GM23248 (cell line): ENCODE measurements around the gene BAMBI. TPM values are rescaled to one million over a fixed set of nuclear protein-coding genes. Genes with fewer than 3 reads are reported as not detected.

Source experiments
- DNase-seq: peaks from one replicate; pipeline ENCODE4 v3.0.0-alpha.2; 2015
- H2AFZ ChIP-seq: fragments of 200-600 bp; sonication (generic); 2 replicates; pipeline ENCODE4 v1.6.1; 2016; ENCODE audit warnings: antibody characterized with exemption
- H3F3A ChIP-seq: fragments of 200-600 bp; sonication (generic); 2 replicates; pipeline ENCODE4 v1.6.1; 2016; ENCODE audit warnings: mild to moderate bottlenecking, antibody characterized with exemption, mixed run types; ENCODE audit not compliant: insufficient read depth
- H3K27ac ChIP-seq: fragments of 200-600 bp; sonication (generic); 2 replicates; pipeline ENCODE4 v1.5.1; 2016; ENCODE audit warnings: mild to moderate bottlenecking
- H3K27me3 ChIP-seq: fragments of 200-600 bp; sonication (generic); replicated peaks from 2 replicates; pipeline ENCODE4 v1.6.1; 2016; ENCODE audit warnings: mild to moderate bottlenecking; ENCODE audit not compliant: insufficient read depth
- H3K36me3 ChIP-seq: fragments of 200-600 bp; sonication (generic); 2 replicates; pipeline ENCODE4 v1.6.1; 2016; ENCODE audit warnings: low read depth, mild to moderate bottlenecking
- H3K4me1 ChIP-seq: fragments of 200-600 bp; sonication (generic); 2 replicates; pipeline ENCODE4 v1.6.1; 2016; ENCODE audit warnings: mild to moderate bottlenecking; ENCODE audit not compliant: insufficient read depth
- H3K4me2 ChIP-seq: fragments of 200-600 bp; sonication (generic); one replicate; pipeline ENCODE4 v1.6.1; 2016; ENCODE audit warnings: mild to moderate bottlenecking; ENCODE audit not compliant: unreplicated experiment
- H3K4me3 ChIP-seq: fragments of 200-600 bp; sonication (generic); 2 replicates; pipeline ENCODE4 v1.5.1; 2016; ENCODE audit warnings: mild to moderate bottlenecking
- H3K79me2 ChIP-seq: fragments of 200-600 bp; sonication (generic); 2 replicates; pipeline ENCODE4 v1.6.1; 2016; ENCODE audit warnings: mild to moderate bottlenecking; ENCODE audit not compliant: insufficient read depth
- H3K9ac ChIP-seq: fragments of 200-600 bp; sonication (generic); 2 replicates; pipeline ENCODE4 v1.6.1; 2016; ENCODE audit warnings: mild to moderate bottlenecking
- H3K9me2 ChIP-seq: fragments of 200-600 bp; sonication (generic); 2 replicates; pipeline ENCODE4 v1.6.1; 2016; ENCODE audit warnings: mixed run types, mild to moderate bottlenecking, moderate library complexity; ENCODE audit not compliant: insufficient read depth
- H3K9me3 ChIP-seq: fragments of 200-600 bp; sonication (generic); one replicate; pipeline ENCODE4 v1.6.1; 2017; ENCODE audit warnings: low read depth
- H4K20me1 ChIP-seq: fragments of 200-600 bp; sonication (generic); 2 replicates; pipeline ENCODE4 v1.6.0; 2016; ENCODE audit not compliant: insufficient read depth
- EZH2 ChIP-seq: fragments of 200-600 bp; sonication (generic); IDR thresholded peaks from 2 replicates; pipeline ENCODE4 v1.6.1; 2018; ENCODE audit warnings: antibody characterized with exemption, mild to moderate bottlenecking; ENCODE audit not compliant: insufficient read depth, poor library complexity, severe bottlenecking
- EZH2phosphoT487 ChIP-seq: fragments of 200-600 bp; sonication (generic); IDR thresholded peaks from 2 replicates; pipeline ENCODE4 v1.6.1; 2018; ENCODE audit warnings: antibody characterized with exemption, moderate library complexity, mild to moderate bottlenecking, low read depth; ENCODE audit not compliant: insufficient read depth
- WGBS, 2 experiments: methylation state at CpG; one replicate each; pipeline ENCODE4 v1.1.6; 2015 to 2017; ENCODE audit warnings: low lambda C conversion rate in 2 of 2, low coverage in 1 of 2; ENCODE audit errors: missing lambda C conversion rate in 2 of 2; 5-methylcytosine and 5-hydroxymethylcytosine counted together
- in situ Hi-C: fragments of 300-500 bp; cut with MboI; formaldehyde crosslinking; loops from 2 replicates; pipeline ENCODE4 v1.15.0; 2020
- polyA plus RNA-seq: library from polyadenylated mRNA; unstranded; fragments of >200 nt; fragmentation: Nextera tagmentation; extraction: Ambion mirVana; gene quantifications from 2 replicates; pipeline ENCODE4 v1.2.1, GENCODE V29; 2016
- total RNA-seq: library from RNA; depleted of rRNA; stranded (reverse); fragments of >200 nt; shearing (Covaris generic); gene quantifications from 2 replicates; pipeline ENCODE4 v1.2.3, GENCODE V29; 2014

Gene BAMBI
- total and polyA plus RNA-seq, 2 experiments from 2014 or later, result 0.85 to 1.8 TPM

GRCh38 chr10:28713626-28714352 is 36.5 kb downstream of the BAMBI start:
- in situ Hi-C loops, result no loop called here
- WGBS, 2 experiments, result 28 to 29% methylated on average over 10 of the region's 10 CpGs

GRCh38 chr10:28714401-28715053 is 37.2 kb downstream of the BAMBI start:
- WGBS, 2 experiments, result 16 to 20% methylated on average over 7 of the region's 7 CpGs
- Histone ChIP-seq H3K4me3 (no peak overlapping the region), H3K9ac (no peak overlapping the region), H3K79me2 (no peaks in the 10 kb centered on the region), H3K9me2 (no peaks in the 10 kb centered on the region), H3K36me3 (no peaks in the 10 kb centered on the region), H3K9me3 (no peaks in the 10 kb centered on the region), H3F3A (no peaks in the 10 kb centered on the region), H3K27me3 (no peaks in the 10 kb centered on the region; the same call in 1 of the 2 replicates), H3K4me2 (no peak overlapping the region), H4K20me1 (no peaks in the 10 kb centered on the region), H3K27ac (no peak overlapping the region), H3K4me1 (no peaks in the 10 kb centered on the region), H2AFZ (no peak overlapping the region)
- in situ Hi-C loops, result no loop called here
- TF ChIP-seq EZH2phosphoT487 (no peak), EZH2 (no peak)
- no peak for DNase-seq

More at GRCh38 chr10:28713626-28714352, 36.5 kb downstream of the BAMBI start:
- H3K9me3 ChIP-seq, result no peaks in the 10 kb centered on the region
- no peak overlapping the region for H2AFZ ChIP-seq
- no peak overlapping the region for H3K4me3 ChIP-seq
- H3K27ac ChIP-seq, result no peak overlapping the region
- no peaks in the 10 kb centered on the region for H3K9me2 ChIP-seq
- no peaks in the 10 kb centered on the region for H3F3A ChIP-seq
- no peaks in the 10 kb centered on the region for H3K79me2 ChIP-seq
- DNase-seq, result no peak
- no peaks in the 10 kb centered on the region for H3K36me3 ChIP-seq
- TF ChIP-seq EZH2, result no peak
- TF ChIP-seq EZH2phosphoT487, result no peak
- no peak overlapping the region for H3K4me2 ChIP-seq
- H3K4me1 ChIP-seq, result no peaks in the 10 kb centered on the region
- no peak overlapping the region for H3K9ac ChIP-seq
- no peaks in the 10 kb centered on the region for H4K20me1 ChIP-seq
- H3K27me3 ChIP-seq, result no peaks in the 10 kb centered on the region; the same call in 1 of the 2 replicates

- H3F3A ChIP-seq, result no peaks in the 10 kb centered on the region
- in situ Hi-C loops, result no loop called here
- no peaks in the 10 kb centered on the region for H4K20me1 ChIP-seq
- no peak overlapping the region for H2AFZ ChIP-seq
- no peaks in the 10 kb centered on the region for H3K9me3 ChIP-seq
- WGBS, 2 experiments, result 0% methylated on average over 4 of the region's 4 CpGs
- no peak for DNase-seq
- no peaks in the 10 kb centered on the region; the same call in 1 of the 2 replicates for H3K27me3 ChIP-seq
- no peak overlapping the region for H3K9ac ChIP-seq
- H3K27ac ChIP-seq, result no peak overlapping the region
- no peak overlapping the region for H3K4me3 ChIP-seq
- no peaks in the 10 kb centered on the region for H3K4me1 ChIP-seq
- no peaks in the 10 kb centered on the region for H3K9me2 ChIP-seq
- H3K36me3 ChIP-seq, result no peaks in the 10 kb centered on the region
- TF ChIP-seq EZH2phosphoT487 (no peak), EZH2 (no peak)
- H3K79me2 ChIP-seq, result no peaks in the 10 kb centered on the region
- no peak overlapping the region for H3K4me2 ChIP-seq
Measured at GRCh38 chr10:28715246-28715645, 37.9 kb downstream of the BAMBI start.

- Histone ChIP-seq H3F3A (no peaks in the 10 kb centered on the region), H4K20me1 (no peaks in the 10 kb centered on the region), H3K27me3 (peaks cover under 1% of the 10 kb centered on the region; the same call in 1 of the 2 replicates), H3K79me2 (no peaks in the 10 kb centered on the region), H3K9ac (no peak overlapping the region), H3K9me3 (no peaks in the 10 kb centered on the region), H3K4me1 (no peaks in the 10 kb centered on the region), H3K4me3 (no peak overlapping the region), H2AFZ (no peak overlapping the region), H3K4me2 (no peak overlapping the region), H3K9me2 (no peaks in the 10 kb centered on the region), H3K36me3 (no peaks in the 10 kb centered on the region), H3K27ac (no peak overlapping the region)
- in situ Hi-C loops, result no loop called here
- no peak for DNase-seq
- WGBS, 2 experiments, result 51 to 56% methylated on average over 2 of the region's 2 CpGs
- TF ChIP-seq EZH2phosphoT487 (no peak), EZH2 (no peak)
Measured at GRCh38 chr10:28715757-28716156, 38.4 kb downstream of the BAMBI start.
